Spleen (tissue), 7 donors: ENCODE data around the gene KIF17.

Experiments
- POLR2AphosphoS5 ChIP-seq, 3 donors: sonication (generic); formaldehyde crosslinking; IDR thresholded peaks; one replicate each; pipeline ENCODE4 v1.5.1; 2017; ENCODE audit warnings: antibody characterized with exemption in 3 of 3
- TF ChIP-seq, protein P1 (sequence below), 11 experiments: fragments of 200-600 bp in 7 of 11; fragments of 450-650 bp in 4 of 11; sonication (generic) in 4 of 11; IDR thresholded peaks in 8 of 11; conservative IDR thresholded peaks in 3 of 11; 1 replicate in 7 of 11; 2 replicates in 4 of 11; pipeline versions ENCODE4 v1.4.0 to v1.8.0; 2016 to 2021; ENCODE audit warnings: antibody characterized with exemption in 11 of 11, inconsistent platforms in 4 of 11, mild to moderate bottlenecking in 1 of 11
- donor health status: DM: no; HTN: no; CAD: no; lungs with moderate emphysema.
- donor health status: DM: no; HTN: no; CAD: no.
- donor health status: DM: no; HTN: no; CAD: no.

DNA sequence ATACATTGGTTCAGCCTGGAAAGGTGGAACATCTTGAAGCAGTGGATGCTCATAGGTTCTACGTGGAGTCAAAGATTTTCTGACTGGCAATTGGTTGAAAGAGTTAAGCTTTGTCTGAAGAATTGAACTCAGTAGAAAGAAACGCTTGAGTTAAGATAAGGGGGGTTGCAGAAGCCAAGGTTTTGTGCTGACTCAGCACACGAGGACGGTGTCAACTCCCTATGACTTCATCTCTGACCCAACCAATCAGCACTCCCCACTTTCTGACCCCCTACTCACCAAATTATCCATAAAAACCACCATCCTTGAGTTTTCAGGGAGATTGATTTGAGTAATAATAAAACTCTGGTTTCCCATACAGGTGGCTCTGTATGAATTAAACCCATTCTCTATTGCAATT, 87.1 kb downstream of the KIF17 start:
- TF ChIP-seq, protein P1, sequence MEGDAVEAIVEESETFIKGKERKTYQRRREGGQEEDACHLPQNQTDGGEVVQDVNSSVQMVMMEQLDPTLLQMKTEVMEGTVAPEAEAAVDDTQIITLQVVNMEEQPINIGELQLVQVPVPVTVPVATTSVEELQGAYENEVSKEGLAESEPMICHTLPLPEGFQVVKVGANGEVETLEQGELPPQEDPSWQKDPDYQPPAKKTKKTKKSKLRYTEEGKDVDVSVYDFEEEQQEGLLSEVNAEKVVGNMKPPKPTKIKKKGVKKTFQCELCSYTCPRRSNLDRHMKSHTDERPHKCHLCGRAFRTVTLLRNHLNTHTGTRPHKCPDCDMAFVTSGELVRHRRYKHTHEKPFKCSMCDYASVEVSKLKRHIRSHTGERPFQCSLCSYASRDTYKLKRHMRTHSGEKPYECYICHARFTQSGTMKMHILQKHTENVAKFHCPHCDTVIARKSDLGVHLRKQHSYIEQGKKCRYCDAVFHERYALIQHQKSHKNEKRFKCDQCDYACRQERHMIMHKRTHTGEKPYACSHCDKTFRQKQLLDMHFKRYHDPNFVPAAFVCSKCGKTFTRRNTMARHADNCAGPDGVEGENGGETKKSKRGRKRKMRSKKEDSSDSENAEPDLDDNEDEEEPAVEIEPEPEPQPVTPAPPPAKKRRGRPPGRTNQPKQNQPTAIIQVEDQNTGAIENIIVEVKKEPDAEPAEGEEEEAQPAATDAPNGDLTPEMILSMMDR (IDR thresholded peaks at IDR 0.05 in 8 of 11, conservative IDR thresholded peaks at IDR 0.05 in 3 of 11) = no peak
- TF ChIP-seq POLR2AphosphoS5 (IDR thresholded peaks at IDR 0.05) = no peak
